ENCODE results near the gene HDAC5.
"Not testable (repeated sequence)": the region's sequence is repeated elsewhere in the genome, so short reads cannot be mapped to it uniquely, and the experiment has no call there.

HDAC5 gene

GRCh38 chr17:44159519-44160210 is 36.2 kb upstream of the HDAC5 start:
- DNase-seq (ENCODE audit: insufficient read length, low spot score) (no peak), FAIRE-seq (no peak)
- no peak for TF ChIP-seq CTCF (IDR thresholded peaks at IDR 0.05; ENCODE audit: insufficient read depth, missing control alignments)

- TF ChIP-seq CTCF (IDR thresholded peaks at IDR 0.05; ENCODE audit: insufficient read depth, missing control alignments), result no peak
- DNase-seq (ENCODE audit: insufficient read length, low spot score) (no peak), FAIRE-seq (no peak)
Measured at GRCh38 chr17:44155488-44155887, 32.0 kb upstream of the HDAC5 start.

GRCh38 chr17:44152875-44153274 is 29.4 kb upstream of the HDAC5 start:
- TF ChIP-seq CTCF (IDR thresholded peaks at IDR 0.05; ENCODE audit: insufficient read depth, missing control alignments), result no peak
- no peak for FAIRE-seq

GRCh38 chr17:44149750-44150329 is 26.4 kb upstream of the HDAC5 start:
- TF ChIP-seq CTCF (IDR thresholded peaks at IDR 0.05; ENCODE audit: insufficient read depth, missing control alignments), result no peak
- DNase-seq (ENCODE audit: insufficient read length, low spot score), result no peak
- no peak for FAIRE-seq

More at GRCh38 chr17:44152875-44153274, 29.4 kb upstream of the HDAC5 start:
- DNase-seq (ENCODE audit: insufficient read length, low spot score), result no peak

GRCh38 chr17:44149066-44149465 is 25.6 kb upstream of the HDAC5 start:
- not testable (repeated sequence) for DNase-seq (ENCODE audit: insufficient read length, low spot score)

GRCh38 chr17:44147812-44148211 is 24.4 kb upstream of the HDAC5 start:
- DNase-seq (ENCODE audit: insufficient read length, low spot score) (no peak), FAIRE-seq (no peak)
- TF ChIP-seq CTCF (IDR thresholded peaks at IDR 0.05; ENCODE audit: insufficient read depth, missing control alignments), result no peak

More at GRCh38 chr17:44149066-44149465, 25.6 kb upstream of the HDAC5 start:
- not testable (repeated sequence) for FAIRE-seq

- DNase-seq (ENCODE audit: insufficient read length, low spot score), result no peak
- FAIRE-seq, result no peak
- no peak for TF ChIP-seq CTCF (IDR thresholded peaks at IDR 0.05; ENCODE audit: insufficient read depth, missing control alignments)
Measured at GRCh38 chr17:44146375-44147346, 23.2 kb upstream of the HDAC5 start.

Measured in D721Med (cell line).